Lung (tissue), 12 donors: ENCODE results near the gene SPOCD1. TPM values are rescaled to one million over a fixed set of nuclear protein-coding genes. Genes with fewer than 3 reads are reported as not detected.

ENCODE experiments used
- ATAC-seq: fragments of 200-7000 bp; cut with Tn5 transposase; one replicate; pipeline ENCODE4 v1.9.1; 2020; ENCODE audit warnings: moderate number of reproducible peaks; ENCODE audit not compliant: insufficient read depth, low FRiP score
- DNase-seq, 3 donors: peaks; one replicate each; pipeline ENCODE4 v3.0.0-alpha.2; 2013 to 2017
- H3K27ac ChIP-seq, 2 donors: one replicate each; pipeline ENCODE4 v1.5.1; 2013; ENCODE audit warnings: mild to moderate bottlenecking in 2 of 2, moderate library complexity in 2 of 2, control low read depth in 1 of 2, inconsistent platforms in 1 of 2, low read depth in 1 of 2, low read length in 1 of 2
- H3K27me3 ChIP-seq, 3 donors: one replicate each; pipeline ENCODE4 v1.5.1; 2013; ENCODE audit warnings: low read length in 2 of 3; ENCODE audit not compliant: control insufficient read depth in 3 of 3, insufficient read depth in 3 of 3
- H3K36me3 ChIP-seq, 4 donors: one replicate each; pipeline ENCODE4 v1.5.1; 2013; ENCODE audit warnings: low read length in 4 of 4, mild to moderate bottlenecking in 1 of 4, moderate library complexity in 1 of 4; ENCODE audit not compliant: control insufficient read depth in 4 of 4, insufficient read depth in 4 of 4
- H3K4me1 ChIP-seq, 5 donors: one replicate each; pipeline ENCODE4 v1.5.1; 2013; ENCODE audit warnings: low read length in 5 of 5, mild to moderate bottlenecking in 2 of 5, moderate library complexity in 1 of 5; ENCODE audit not compliant: control insufficient read depth in 5 of 5, insufficient read depth in 5 of 5
- H3K4me3 ChIP-seq: one replicate; pipeline ENCODE4 v1.5.1; 2013; ENCODE audit warnings: mild to moderate bottlenecking, control low read depth, moderate library complexity
- H3K9ac ChIP-seq, 2 donors: one replicate each; pipeline ENCODE4 v1.5.1; 2013; ENCODE audit warnings: low read length in 2 of 2, control low read depth in 1 of 2; ENCODE audit not compliant: insufficient read depth in 1 of 2
- H3K9me3 ChIP-seq, 4 donors: one replicate each; pipeline ENCODE4 v1.5.1; 2013; ENCODE audit warnings: low read length in 3 of 4, mild to moderate bottlenecking in 1 of 4, moderate library complexity in 1 of 4; ENCODE audit not compliant: control insufficient read depth in 4 of 4, insufficient read depth in 3 of 4
- CTCF ChIP-seq: IDR thresholded peaks from 2 replicates; pipeline ENCODE4 v1.5.1; 2012; ENCODE audit warnings: mild to moderate bottlenecking; ENCODE audit errors: control extremely low read depth, extremely low read depth
- WGBS, 2 donors: extraction: QIAGEN DNeasy Blood & Tissue Kit; methylation state at CpG; one replicate each; pipeline ENCODE4 v1.1.7; 2013; 5-methylcytosine and 5-hydroxymethylcytosine counted together
- polyA plus RNA-seq, 2 donors: library from polyadenylated mRNA; stranded (reverse); fragments of 200-250 nt; gene quantifications; one replicate each; pipeline ENCODE4 v1.2.1, GENCODE V29; 2013
- total RNA-seq, 2 donors: library from RNA; depleted of rRNA in 1 of 2; stranded (reverse); fragments of >200 nt in 1 of 2; gene quantifications; one replicate each; pipeline ENCODE4 v1.2.1, GENCODE V29; 2014 to 2021
- donor health status: control.
- donor health status: control.
- donor health status: Bipolar disorder and iron deficiency.
- donor health status: healthy.
- donor health status: DM: yes; HTN: yes; CAD: no.

The SPOCD1 gene
- total and polyA plus RNA-seq, 4 donors = 0.51 to 15.7 (median 8.4) TPM

- ATAC-seq = no peak
- H3K27me3 ChIP-seq = no peaks in the 10 kb centered on the region
- no peaks in the 10 kb centered on the region for H3K9me3 ChIP-seq
- WGBS, 2 donors = 82 to 92% methylated on average over 7 of the region's 7 CpGs
- no peak for DNase-seq
- H3K36me3 ChIP-seq = no peaks in the 10 kb centered on the region
- no peak overlapping the region for H3K4me3 ChIP-seq
- no peak for TF ChIP-seq CTCF
- no peak overlapping the region for H3K9ac ChIP-seq
- no peak overlapping the region for H3K27ac ChIP-seq
- H3K4me1 ChIP-seq = peaks cover 0 to 2% (median 0%) of the 10 kb centered on the region in 5 donors
These were observed 44.8 kb upstream of the SPOCD1 start for GRCh38 chr1:31860581-31860980.

GRCh38 chr1:31859719-31860118, 43.9 kb upstream of the SPOCD1 start:
- WGBS, 2 donors = 91 to 100% methylated on average over 2 of the region's 2 CpGs
- no peak for TF ChIP-seq CTCF
- ATAC-seq = no peak
- peaks cover 0 to 2% (median 0%) of the 10 kb centered on the region in 5 donors for H3K4me1 ChIP-seq
- no peak overlapping the region for H3K9ac ChIP-seq
- no peak for DNase-seq
- no peaks in the 10 kb centered on the region for H3K9me3 ChIP-seq
- H3K36me3 ChIP-seq = no peaks in the 10 kb centered on the region
- H3K4me3 ChIP-seq = no peak overlapping the region
- no peaks in the 10 kb centered on the region for H3K27me3 ChIP-seq
- no peak overlapping the region for H3K27ac ChIP-seq

- no peak overlapping the region for H3K27ac ChIP-seq
- H3K4me1 ChIP-seq = peaks cover 0 to 2% (median 0%) of the 10 kb centered on the region in 5 donors
- no peaks in the 10 kb centered on the region for H3K36me3 ChIP-seq
- no peaks in the 10 kb centered on the region for H3K27me3 ChIP-seq
- no peak overlapping the region for H3K4me3 ChIP-seq
- no peak for ATAC-seq
- no peak for TF ChIP-seq CTCF
- no peak for DNase-seq
- H3K9ac ChIP-seq = no peak overlapping the region
- WGBS, 2 donors = 94 to 100% methylated on average over 3 of the region's 3 CpGs
- H3K9me3 ChIP-seq = no peaks in the 10 kb centered on the region
These were observed 43.2 kb upstream of the SPOCD1 start for GRCh38 chr1:31859044-31859443.

- Histone ChIP-seq H3K27ac (no peak overlapping the region), H3K9me3 (no peaks in the 10 kb centered on the region), H3K9ac (no peak overlapping the region), H3K4me1 (peaks cover 0 to 2% (median 0%) of the 10 kb centered on the region in 5 donors), H3K36me3 (no peaks in the 10 kb centered on the region), H3K4me3 (no peak overlapping the region), H3K27me3 (no peaks in the 10 kb centered on the region)
- ATAC-seq (no peak), DNase-seq (no peak)
- no peak for TF ChIP-seq CTCF
- 74 to 79% methylated on average over 6 of the region's 6 CpGs for WGBS, 2 donors
These were observed 42.0 kb upstream of the SPOCD1 start for GRCh38 chr1:31857863-31858262.
